IPS-11a (cell line): ENCODE measurements around the gene GZF1.
A peak's percentile ranks its signal among the peaks of the same experiment; 100 is the strongest.
"Not testable (repeated sequence)": the region's sequence is repeated elsewhere in the genome, so short reads cannot be mapped to it uniquely, and the experiment has no call there.

Experiments used
- H3K4me3 ChIP-seq: one replicate; pipeline ENCODE4 v1.5.1; 2013; ENCODE audit warnings: low read depth, low read length, control low read depth

The GZF1 gene

GRCh38 chr20:23344336-23344735, 17.6 kb upstream of the GZF1 start:
- H3K4me3 ChIP-seq = no peak overlapping the region

GRCh38 chr20:23346002-23346401, 16.0 kb upstream of the GZF1 start:
- H3K4me3 ChIP-seq = no peak overlapping the region

- no peak overlapping the region for H3K4me3 ChIP-seq
Measured at GRCh38 chr20:23347791-23348190, 14.2 kb upstream of the GZF1 start.

GRCh38 chr20:23348510-23348909, 13.5 kb upstream of the GZF1 start:
- not testable (repeated sequence) for H3K4me3 ChIP-seq

- H3K4me3 ChIP-seq = peak overlapping the region; percentile 72
Measured at GRCh38 chr20:23349338-23350195, 12.4 kb upstream of the GZF1 start.

GRCh38 chr20:23350196-23350903, 11.6 kb upstream of the GZF1 start, which contains the start of gene NXT1:
Gene NXT1 (plus strand): TSS chr20:23350791. CDS start chr20:23354042, 3,251 bp downstream.
- peak within 1 kb of the TSS; percentile 72 for H3K4me3 ChIP-seq

- peak overlapping the region; percentile 72 for H3K4me3 ChIP-seq
Measured at GRCh38 chr20:23350904-23351838, 10.8 kb upstream of the GZF1 start.

- no peak overlapping the region for H3K4me3 ChIP-seq
Measured at GRCh38 chr20:23356203-23356602, 5.8 kb upstream of the GZF1 start.

GRCh38 chr20:23357767-23358562, 4.0 kb upstream of the GZF1 start:
- H3K4me3 ChIP-seq = peak overlapping the region; percentile 76

- no peak overlapping the region for H3K4me3 ChIP-seq
Measured at GRCh38 chr20:23358563-23358906, 3.4 kb upstream of the GZF1 start.

GRCh38 chr20:23358923-23359593, 2.9 kb upstream of the GZF1 start:
- H3K4me3 ChIP-seq = no peak overlapping the region

- no peak overlapping the region for H3K4me3 ChIP-seq
Measured at GRCh38 chr20:23360531-23360930, 1.5 kb upstream of the GZF1 start.

- peak overlapping the region; percentile 79 for H3K4me3 ChIP-seq
Measured at GRCh38 chr20:23361119-23361475, 885 bp upstream of the GZF1 start.

GRCh38 chr20:23362392-23363256, 642 bp downstream of the GZF1 start:
- peak overlapping the region; percentile 73 for H3K4me3 ChIP-seq

GRCh38 chr20:23363257-23363649, 1.3 kb downstream of the GZF1 start:
- no peak overlapping the region for H3K4me3 ChIP-seq

- no peak overlapping the region for H3K4me3 ChIP-seq
Measured at GRCh38 chr20:23365390-23366165, 3.6 kb downstream of the GZF1 start.

GRCh38 chr20:23366384-23366783, 4.4 kb downstream of the GZF1 start:
- no peak overlapping the region for H3K4me3 ChIP-seq

- H3K4me3 ChIP-seq = no peak overlapping the region
Measured at GRCh38 chr20:23367770-23368169, 5.8 kb downstream of the GZF1 start.
